Effector memory CD4-positive, alpha-beta T cell (primary cell): ENCODE results near the gene ARPC1B.

Experiments used
- DNase-seq, 3 donors: peaks; one replicate each; pipeline ENCODE4 v3.0.0-alpha.2; 2020
- H3K27ac ChIP-seq: 2 replicates; pipeline ENCODE4 v1.7.0; 2013; ENCODE audit warnings: mild to moderate bottlenecking, low read length, moderate library complexity; ENCODE audit not compliant: insufficient read depth, poor library complexity, severe bottlenecking
- H3K27me3 ChIP-seq: replicated peaks from 2 replicates; pipeline ENCODE4 v1.7.0; 2013; ENCODE audit warnings: mild to moderate bottlenecking, low read length; ENCODE audit not compliant: insufficient read depth, control insufficient read depth, poor library complexity, severe bottlenecking
- H3K36me3 ChIP-seq: 2 replicates; pipeline ENCODE4 v1.7.0; 2013; ENCODE audit warnings: mild to moderate bottlenecking, low read length, moderate library complexity; ENCODE audit not compliant: control insufficient read depth, insufficient read depth
- H3K4me1 ChIP-seq: 2 replicates; pipeline ENCODE4 v1.7.0; 2013; ENCODE audit warnings: low read length, mild to moderate bottlenecking; ENCODE audit not compliant: control insufficient read depth, insufficient read depth, poor library complexity, severe bottlenecking
- H3K4me3 ChIP-seq: 2 replicates; pipeline ENCODE4 v1.7.0; 2013; ENCODE audit warnings: low read length, low read depth, mild to moderate bottlenecking; ENCODE audit not compliant: insufficient read depth, poor library complexity, severe bottlenecking
- H3K9me3 ChIP-seq: 2 replicates; pipeline ENCODE4 v1.7.0; 2013; ENCODE audit warnings: mild to moderate bottlenecking, low read length, moderate library complexity; ENCODE audit not compliant: control insufficient read depth

ARPC1B gene

DNA sequence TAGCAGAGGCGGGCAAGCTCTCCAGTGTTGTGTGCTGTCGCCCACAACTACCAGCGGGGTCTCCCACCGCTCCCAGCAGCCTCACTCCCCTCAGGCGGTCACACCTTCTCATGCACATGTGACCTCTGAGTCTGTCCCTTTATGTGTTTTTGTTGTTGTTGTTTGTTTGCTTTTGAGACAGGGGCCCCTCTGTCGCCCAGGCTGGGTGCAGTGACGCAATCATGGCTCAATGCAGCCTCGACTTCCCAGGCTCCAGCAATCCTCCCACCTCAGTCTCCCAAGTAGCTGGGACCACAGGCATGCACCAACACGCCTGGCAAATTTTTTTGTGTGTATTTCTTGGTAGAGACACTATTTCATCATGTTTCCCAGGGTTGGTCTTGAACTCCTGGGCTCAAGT lies 65.7 kb downstream of the ARPC1B start:
- DNase-seq = no peak
- Histone ChIP-seq H3K9me3 (no peaks in the 10 kb centered on the region), H3K27ac (peak overlapping the region; percentile 15), H3K36me3 (peaks cover 7% of the 10 kb centered on the region), H3K27me3 (no peaks in the 10 kb centered on the region), H3K4me1 (peaks cover 9% of the 10 kb centered on the region), H3K4me3 (peak overlapping the region; percentile 81)
